GM19455 (cell line): ENCODE results near the gene METTL25B.

Experiments
- ATAC-seq: cut with Tn5 transposase; IDR thresholded peaks from one replicate; pipeline ENCODE4 v1.9.1; 2021; ENCODE audit not compliant: unreplicated experiment

METTL25B gene

GRCh38 chr1:156727926-156728598 is at the start of gene METTL25B:
Gene METTL25B, plus strand, starts transcription at chr1:156728469. Its CDS starts 636 bp downstream, at chr1:156729105.
- peak; percentile 59 for ATAC-seq

GRCh38 chr1:156680056-156680455 is 48.2 kb upstream of the METTL25B start:
- ATAC-seq, result no peak

- no peak for ATAC-seq
These were observed 46.9 kb upstream of the METTL25B start for GRCh38 chr1:156681196-156681960.

- no peak for ATAC-seq
These were observed 45.9 kb upstream of the METTL25B start for GRCh38 chr1:156682166-156682890.

GRCh38 chr1:156684227-156684782 is 44.0 kb upstream of the METTL25B start:
- no peak for ATAC-seq

GRCh38 chr1:156689035-156689952 is 39.0 kb upstream of the METTL25B start:
- no peak for ATAC-seq

- no peak for ATAC-seq
These were observed 38.2 kb upstream of the METTL25B start for GRCh38 chr1:156689953-156690674.

GRCh38 chr1:156690675-156691036 is 37.6 kb upstream of the METTL25B start:
- no peak for ATAC-seq

- no peak for ATAC-seq
These were observed 37.1 kb upstream of the METTL25B start for GRCh38 chr1:156691191-156691590.

- ATAC-seq, result no peak
These were observed 36.4 kb upstream of the METTL25B start for GRCh38 chr1:156691665-156692440.

- no peak for ATAC-seq
These were observed 35.8 kb upstream of the METTL25B start for GRCh38 chr1:156692441-156692924.

GRCh38 chr1:156692925-156693847 is 35.1 kb upstream of the METTL25B start:
- no peak for ATAC-seq

- ATAC-seq, result no peak
These were observed 34.2 kb upstream of the METTL25B start for GRCh38 chr1:156693848-156694689.

GRCh38 chr1:156694690-156694962 is 33.6 kb upstream of the METTL25B start:
- no peak for ATAC-seq

- ATAC-seq, result no peak
These were observed 31.5 kb upstream of the METTL25B start for GRCh38 chr1:156696755-156697154.

GRCh38 chr1:156697481-156697880 is 30.8 kb upstream of the METTL25B start:
- ATAC-seq, result no peak

- ATAC-seq, result no peak
These were observed 29.3 kb upstream of the METTL25B start for GRCh38 chr1:156698995-156699394.
